NB4 (cell line): ENCODE measurements around the gene POU5F2.

Source experiments
- DNase-seq: peaks from one replicate; pipeline ENCODE4 v3.0.0; 2010; ENCODE audit warnings: low read depth
- H3K4me3 ChIP-seq: one replicate; pipeline ENCODE4 v1.5.1; 2011; ENCODE audit warnings: mild to moderate bottlenecking, low read depth, low read length, moderate library complexity
- CTCF ChIP-seq: IDR thresholded peaks from one replicate; pipeline ENCODE4 v1.5.1; 2012; ENCODE audit warnings: low read depth, low read length
- MAX ChIP-seq: IDR thresholded peaks from 2 replicates; pipeline ENCODE4 v1.6.1; 2011; ENCODE audit warnings: low read depth, low read length
- MYC ChIP-seq: IDR thresholded peaks from 2 replicates; pipeline ENCODE4 v1.6.1; 2011; ENCODE audit warnings: low read depth, low read length
- POLR2A ChIP-seq: IDR thresholded peaks from 2 replicates; pipeline ENCODE4 v1.6.1; 2011; ENCODE audit warnings: mild to moderate bottlenecking; ENCODE audit not compliant: insufficient read length; ENCODE audit errors: extremely low read depth

The POU5F2 gene

GRCh38 chr5:93723005-93723404 lies 18.4 kb downstream of the POU5F2 start:
- peak; percentile 9 for DNase-seq
- H3K4me3 ChIP-seq: no peak overlapping the region
- no peak for TF ChIP-seq MAX
- no peak for TF ChIP-seq CTCF
- no peak for TF ChIP-seq POLR2A
- no peak for TF ChIP-seq MYC

GRCh38 chr5:93722588-93722987 lies 18.8 kb downstream of the POU5F2 start:
- DNase-seq: no peak
- no peak overlapping the region for H3K4me3 ChIP-seq
- TF ChIP-seq POLR2A (no peak), MYC (no peak), MAX (no peak), CTCF (no peak)

GRCh38 chr5:93721511-93721910 lies 19.9 kb downstream of the POU5F2 start:
- no peak for DNase-seq
- no peak overlapping the region for H3K4me3 ChIP-seq
- TF ChIP-seq CTCF (no peak), MYC (no peak), POLR2A (no peak), MAX (no peak)

- no peak overlapping the region for H3K4me3 ChIP-seq
- DNase-seq: no peak
- TF ChIP-seq POLR2A (no peak), CTCF (no peak), MAX (no peak), MYC (no peak)
Measured at GRCh38 chr5:93721071-93721470, 20.3 kb downstream of the POU5F2 start.

GRCh38 chr5:93717162-93717561 lies 24.2 kb downstream of the POU5F2 start:
- peak; percentile 3 for DNase-seq
- TF ChIP-seq CTCF (no peak), MYC (no peak), MAX (no peak), POLR2A (no peak)
- H3K4me3 ChIP-seq: no peak overlapping the region

- DNase-seq: no peak
- TF ChIP-seq POLR2A: no peak
- no peak for TF ChIP-seq CTCF
- no peak for TF ChIP-seq MYC
- TF ChIP-seq MAX: no peak
- no peak overlapping the region for H3K4me3 ChIP-seq
Measured at GRCh38 chr5:93716453-93716852, 24.9 kb downstream of the POU5F2 start.
